ENCODE results near the gene H6PD.

The H6PD gene

DNA sequence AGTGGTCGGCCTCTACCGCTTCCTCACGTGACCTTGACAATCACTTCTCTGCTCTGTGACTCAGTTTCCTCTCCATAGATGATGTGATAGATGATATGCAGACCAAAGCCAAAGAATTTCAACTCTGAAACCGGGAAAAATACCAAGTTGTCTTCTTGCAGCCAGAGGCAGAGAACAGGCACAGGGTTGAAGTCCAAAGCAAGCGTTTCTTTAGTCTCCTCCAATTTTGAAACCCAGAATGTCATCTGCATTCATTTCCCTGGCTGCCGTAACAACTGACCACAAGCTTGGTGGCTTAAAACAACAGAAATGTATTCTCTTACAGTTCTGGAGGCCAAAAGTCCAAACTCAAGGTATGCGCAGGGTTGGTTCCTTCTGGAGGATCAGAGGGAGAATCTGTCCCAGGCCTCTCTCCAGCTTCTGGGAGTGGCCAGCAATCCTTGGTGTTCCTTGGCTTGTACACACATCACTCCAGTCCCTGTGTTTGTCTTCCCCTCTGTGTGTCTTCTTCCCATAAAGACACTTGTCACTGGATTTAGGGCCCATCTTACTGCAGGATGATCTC is 30.3 kb upstream of the H6PD start (continued):
- TF ChIP-seq KLF1 (tag by site-specific recombination; IDR thresholded peaks at IDR 0.05) = no peak
- no peak for TF ChIP-seq ZNF24 (tag by site-specific recombination; IDR thresholded peaks at IDR 0.05)
- TF ChIP-seq ZNF404 (tag by site-specific recombination; IDR thresholded peaks at IDR 0.05) = no peak
- no peak for TF ChIP-seq ZNF792 (tag by site-specific recombination; IDR thresholded peaks at IDR 0.05)
- TF ChIP-seq ZNF324 (tag by site-specific recombination; IDR thresholded peaks at IDR 0.05) = no peak
- TF ChIP-seq, protein P1, sequence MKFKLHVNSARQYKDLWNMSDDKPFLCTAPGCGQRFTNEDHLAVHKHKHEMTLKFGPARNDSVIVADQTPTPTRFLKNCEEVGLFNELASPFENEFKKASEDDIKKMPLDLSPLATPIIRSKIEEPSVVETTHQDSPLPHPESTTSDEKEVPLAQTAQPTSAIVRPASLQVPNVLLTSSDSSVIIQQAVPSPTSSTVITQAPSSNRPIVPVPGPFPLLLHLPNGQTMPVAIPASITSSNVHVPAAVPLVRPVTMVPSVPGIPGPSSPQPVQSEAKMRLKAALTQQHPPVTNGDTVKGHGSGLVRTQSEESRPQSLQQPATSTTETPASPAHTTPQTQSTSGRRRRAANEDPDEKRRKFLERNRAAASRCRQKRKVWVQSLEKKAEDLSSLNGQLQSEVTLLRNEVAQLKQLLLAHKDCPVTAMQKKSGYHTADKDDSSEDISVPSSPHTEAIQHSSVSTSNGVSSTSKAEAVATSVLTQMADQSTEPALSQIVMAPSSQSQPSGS (tag by site-specific recombination; IDR thresholded peaks at IDR 0.05; ENCODE audit: low read depth) = no peak
- TF ChIP-seq ZNF341 (tag by site-specific recombination; IDR thresholded peaks at IDR 0.05; ENCODE audit: low read depth) = no peak
- TF ChIP-seq ZNF514 (tag by site-specific recombination; IDR thresholded peaks at IDR 0.05) = no peak
- TF ChIP-seq ZNF2 (tag by site-specific recombination; IDR thresholded peaks at IDR 0.05) = no peak
- TF ChIP-seq ZFP41 (tag by site-specific recombination; IDR thresholded peaks at IDR 0.05; ENCODE audit: borderline replicate concordance) = no peak
- no peak for TF ChIP-seq ZNF776 (tag by site-specific recombination; IDR thresholded peaks at IDR 0.05; ENCODE audit: borderline replicate concordance)
- no peak for TF ChIP-seq ZNF335 (tag by site-specific recombination; conservative IDR thresholded peaks at IDR 0.05)
- TF ChIP-seq, protein P2, sequence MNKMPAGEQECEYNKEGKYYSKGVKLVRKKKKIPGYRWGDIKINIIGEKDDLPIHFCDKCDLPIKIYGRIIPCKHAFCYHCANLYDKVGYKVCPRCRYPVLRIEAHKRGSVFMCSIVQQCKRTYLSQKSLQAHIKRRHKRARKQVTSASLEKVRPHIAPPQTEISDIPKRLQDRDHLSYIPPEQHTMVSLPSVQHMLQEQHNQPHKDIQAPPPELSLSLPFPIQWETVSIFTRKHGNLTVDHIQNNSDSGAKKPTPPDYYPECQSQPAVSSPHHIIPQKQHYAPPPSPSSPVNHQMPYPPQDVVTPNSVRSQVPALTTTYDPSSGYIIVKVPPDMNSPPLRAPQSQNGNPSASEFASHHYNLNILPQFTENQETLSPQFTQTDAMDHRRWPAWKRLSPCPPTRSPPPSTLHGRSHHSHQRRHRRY (tag by site-specific recombination; IDR thresholded peaks at IDR 0.05) = no peak

DNA sequence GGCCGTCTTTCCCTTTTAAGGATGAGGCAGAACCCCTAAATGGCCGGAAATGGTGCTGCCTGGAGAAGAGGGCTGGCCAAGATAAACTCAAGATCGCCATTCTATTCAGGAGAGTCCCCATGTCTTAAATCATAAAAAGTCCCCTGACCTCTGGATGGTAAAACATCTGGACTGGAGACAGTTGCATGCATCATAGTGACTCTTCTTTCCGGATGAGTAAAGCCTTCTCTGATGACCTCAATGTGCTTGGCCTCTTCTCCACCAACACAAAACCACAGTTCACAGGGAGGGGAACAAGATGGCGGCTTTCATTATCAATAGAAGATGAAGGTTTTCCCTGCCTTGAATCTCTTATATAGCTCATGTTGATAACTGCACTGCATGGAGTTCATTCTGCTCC is 27.5 kb upstream of the H6PD start:
- TF ChIP-seq ZNF521 (tag by site-specific recombination; IDR thresholded peaks at IDR 0.05) = no peak
- no peak for TF ChIP-seq RBAK (tag by site-specific recombination; IDR thresholded peaks at IDR 0.05)
- no peak for TF ChIP-seq ZNF24 (tag by site-specific recombination; IDR thresholded peaks at IDR 0.05)
- TF ChIP-seq ZFHX2 (tag by site-specific recombination; conservative IDR thresholded peaks at IDR 0.05) = no peak
- TF ChIP-seq, protein P2 (tag by site-specific recombination; IDR thresholded peaks at IDR 0.05) = no peak
- TF ChIP-seq ZNF768 (tag by site-specific recombination; IDR thresholded peaks at IDR 0.05) = no peak
- no peak for TF ChIP-seq ZNF48 (tag by site-specific recombination; IDR thresholded peaks at IDR 0.05)
- TF ChIP-seq, protein P3, sequence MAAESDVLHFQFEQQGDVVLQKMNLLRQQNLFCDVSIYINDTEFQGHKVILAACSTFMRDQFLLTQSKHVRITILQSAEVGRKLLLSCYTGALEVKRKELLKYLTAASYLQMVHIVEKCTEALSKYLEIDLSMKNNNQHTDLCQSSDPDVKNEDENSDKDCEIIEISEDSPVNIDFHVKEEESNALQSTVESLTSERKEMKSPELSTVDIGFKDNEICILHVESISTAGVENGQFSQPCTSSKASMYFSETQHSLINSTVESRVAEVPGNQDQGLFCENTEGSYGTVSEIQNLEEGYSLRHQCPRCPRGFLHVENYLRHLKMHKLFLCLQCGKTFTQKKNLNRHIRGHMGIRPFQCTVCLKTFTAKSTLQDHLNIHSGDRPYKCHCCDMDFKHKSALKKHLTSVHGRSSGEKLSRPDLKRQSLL (tag by site-specific recombination; IDR thresholded peaks at IDR 0.05) = no peak
- no peak for TF ChIP-seq ZSCAN16 (tag by site-specific recombination; IDR thresholded peaks at IDR 0.05)
- TF ChIP-seq, protein P4, sequence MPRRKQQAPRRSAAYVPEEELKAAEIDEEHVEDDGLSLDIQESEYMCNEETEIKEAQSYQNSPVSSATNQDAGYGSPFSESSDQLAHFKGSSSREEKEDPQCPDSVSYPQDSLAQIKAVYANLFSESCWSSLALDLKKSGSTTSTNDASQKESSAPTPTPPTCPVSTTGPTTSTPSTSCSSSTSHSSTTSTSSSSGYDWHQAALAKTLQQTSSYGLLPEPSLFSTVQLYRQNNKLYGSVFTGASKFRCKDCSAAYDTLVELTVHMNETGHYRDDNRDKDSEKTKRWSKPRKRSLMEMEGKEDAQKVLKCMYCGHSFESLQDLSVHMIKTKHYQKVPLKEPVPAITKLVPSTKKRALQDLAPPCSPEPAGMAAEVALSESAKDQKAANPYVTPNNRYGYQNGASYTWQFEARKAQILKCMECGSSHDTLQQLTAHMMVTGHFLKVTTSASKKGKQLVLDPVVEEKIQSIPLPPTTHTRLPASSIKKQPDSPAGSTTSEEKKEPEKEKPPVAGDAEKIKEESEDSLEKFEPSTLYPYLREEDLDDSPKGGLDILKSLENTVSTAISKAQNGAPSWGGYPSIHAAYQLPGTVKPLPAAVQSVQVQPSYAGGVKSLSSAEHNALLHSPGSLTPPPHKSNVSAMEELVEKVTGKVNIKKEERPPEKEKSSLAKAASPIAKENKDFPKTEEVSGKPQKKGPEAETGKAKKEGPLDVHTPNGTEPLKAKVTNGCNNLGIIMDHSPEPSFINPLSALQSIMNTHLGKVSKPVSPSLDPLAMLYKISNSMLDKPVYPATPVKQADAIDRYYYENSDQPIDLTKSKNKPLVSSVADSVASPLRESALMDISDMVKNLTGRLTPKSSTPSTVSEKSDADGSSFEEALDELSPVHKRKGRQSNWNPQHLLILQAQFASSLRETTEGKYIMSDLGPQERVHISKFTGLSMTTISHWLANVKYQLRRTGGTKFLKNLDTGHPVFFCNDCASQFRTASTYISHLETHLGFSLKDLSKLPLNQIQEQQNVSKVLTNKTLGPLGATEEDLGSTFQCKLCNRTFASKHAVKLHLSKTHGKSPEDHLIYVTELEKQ (tag by site-specific recombination; IDR thresholded peaks at IDR 0.05; ENCODE audit: borderline replicate concordance) = no peak
- no peak for TF ChIP-seq GFI1B (tag by site-specific recombination; IDR thresholded peaks at IDR 0.05)
- TF ChIP-seq ZNF174 (tag by site-specific recombination; IDR thresholded peaks at IDR 0.05) = no peak
- no peak for TF ChIP-seq ZNF239 (tag by site-specific recombination; IDR thresholded peaks at IDR 0.05)
- TF ChIP-seq ZNF341 (tag by site-specific recombination; IDR thresholded peaks at IDR 0.05; ENCODE audit: low read depth) = no peak
- TF ChIP-seq, protein P5, sequence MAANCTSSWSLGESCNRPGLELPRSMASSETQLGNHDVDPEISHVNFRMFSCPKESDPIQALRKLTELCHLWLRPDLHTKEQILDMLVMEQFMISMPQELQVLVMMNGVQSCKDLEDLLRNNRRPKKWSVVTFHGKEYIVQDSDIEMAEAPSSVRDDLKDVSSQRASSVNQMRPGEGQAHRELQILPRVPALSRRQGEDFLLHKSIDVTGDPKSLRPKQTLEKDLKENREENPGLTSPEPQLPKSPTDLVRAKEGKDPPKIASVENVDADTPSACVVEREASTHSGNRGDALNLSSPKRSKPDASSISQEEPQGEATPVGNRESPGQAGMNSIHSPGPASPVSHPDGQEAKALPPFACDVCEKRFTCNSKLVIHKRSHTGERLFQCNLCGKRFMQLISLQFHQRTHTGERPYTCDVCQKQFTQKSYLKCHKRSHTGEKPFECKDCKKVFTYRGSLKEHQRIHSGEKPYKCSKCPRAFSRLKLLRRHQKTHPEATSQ (tag by site-specific recombination; IDR thresholded peaks at IDR 0.05) = no peak
- no peak for TF ChIP-seq ZNF596 (tag by site-specific recombination; IDR thresholded peaks at IDR 0.05)
- ChIA-PET CTCF (interaction anchor here (1.1 kb wide), 1 partner anchor 97 kb away, joined by 3 read pairs; no protein-coding TSS in a partner anchor), POLR2A (interaction anchor here (0.5 kb wide), 1 partner anchor 1258 kb away, joined by 4 read pairs; no protein-coding TSS in a partner anchor)
- Histone ChIP-seq H3K4me1 (ENCODE audit: control insufficient read depth, insufficient read depth, low read length) (no peaks in the 10 kb centered on the region), H3K36me3 (ENCODE audit: control insufficient read depth in 2 of 2, insufficient read depth in 1 of 2, low read length in 2 of 2) (no peaks in the 10 kb centered on the region), H3K4me3 (ENCODE audit: low read depth, low read length) (no peak overlapping the region), H3K9me3 (ENCODE audit: control insufficient read depth, insufficient read depth, low read depth, low read length) (no peaks in the 10 kb centered on the region), H3K27ac (ENCODE audit: extremely low read depth, low read depth, low read length) (no peak overlapping the region)
